Tibial nerve (tissue), 4 donors: ENCODE data around the gene SHC1. TPM values are rescaled to one million over a fixed set of nuclear protein-coding genes. Genes with fewer than 3 reads are reported as not detected.
A peak's percentile ranks its signal among the peaks of the same experiment; 100 is the strongest.

Experiments used
- DNase-seq, 2 donors: peaks; one replicate each; pipeline ENCODE4 v3.0.0-alpha.2; 2019; ENCODE audit warnings: low spot score in 2 of 2
- H3K27ac ChIP-seq, 4 donors: fragments of 200-600 bp; sonication (generic) in 3 of 4; one replicate each; pipeline ENCODE4 v1.5.1; 2017 to 2019; ENCODE audit warnings: mild to moderate bottlenecking in 1 of 4
- H3K27me3 ChIP-seq, 2 donors: fragments of 200-600 bp; sonication (generic) in 1 of 2; one replicate each; pipeline versions ENCODE4 v1.5.1 to v1.6.0; 2017 to 2019
- H3K36me3 ChIP-seq, 3 donors: fragments of 200-600 bp; sonication (generic); one replicate each; pipeline ENCODE4 v1.5.1; 2018 to 2019
- H3K4me1 ChIP-seq, 4 donors: fragments of 200-600 bp; sonication (generic) in 3 of 4; one replicate each; pipeline ENCODE4 v1.5.1; 2017 to 2019
- H3K4me3 ChIP-seq, 4 donors: fragments of 200-600 bp; sonication (generic) in 3 of 4; one replicate each; pipeline ENCODE4 v1.5.1; 2017 to 2019; ENCODE audit warnings: mild to moderate bottlenecking in 1 of 4, moderate library complexity in 1 of 4
- H3K9me3 ChIP-seq, 4 donors: fragments of 200-600 bp; sonication (generic) in 3 of 4; one replicate each; pipeline ENCODE4 v1.5.1; 2017 to 2019
- EP300 ChIP-seq, 2 donors: sonication (generic); formaldehyde crosslinking; IDR thresholded peaks; one replicate each; pipeline ENCODE4 v1.6.1; 2017; ENCODE audit warnings: antibody characterized with exemption in 2 of 2, mild to moderate bottlenecking in 1 of 2
- POLR2A ChIP-seq, 2 donors: fragments of 450-650 bp; IDR thresholded peaks; one replicate each; pipeline ENCODE4 v1.6.1; 2017; ENCODE audit warnings: antibody characterized with exemption in 2 of 2, mild to moderate bottlenecking in 2 of 2, moderate library complexity in 2 of 2
- WGBS, 2 donors: methylation state at CpG; one replicate each; pipeline ENCODE4 v1.1.5; 2018; 5-methylcytosine and 5-hydroxymethylcytosine counted together
- total RNA-seq, 4 donors: library from RNA; depleted of rRNA; stranded (reverse); fragments of >200 nt; gene quantifications; one replicate each; pipeline ENCODE4 v1.1.0, GENCODE V29; 2016
- TF ChIP-seq, protein P1 (sequence below), 5 experiments: fragments of 200-600 bp in 3 of 5; fragments of 450-650 bp in 2 of 5; sonication (generic) in 3 of 5; IDR thresholded peaks; one replicate each; pipeline ENCODE4 v1.5.1; 2016 to 2019; ENCODE audit warnings: antibody characterized with exemption in 5 of 5, mild to moderate bottlenecking in 3 of 5, moderate library complexity in 2 of 5

SHC1 gene
- total RNA-seq, 4 donors from 2014 or later: 82.9 to 168 (median 101) TPM

DNA sequence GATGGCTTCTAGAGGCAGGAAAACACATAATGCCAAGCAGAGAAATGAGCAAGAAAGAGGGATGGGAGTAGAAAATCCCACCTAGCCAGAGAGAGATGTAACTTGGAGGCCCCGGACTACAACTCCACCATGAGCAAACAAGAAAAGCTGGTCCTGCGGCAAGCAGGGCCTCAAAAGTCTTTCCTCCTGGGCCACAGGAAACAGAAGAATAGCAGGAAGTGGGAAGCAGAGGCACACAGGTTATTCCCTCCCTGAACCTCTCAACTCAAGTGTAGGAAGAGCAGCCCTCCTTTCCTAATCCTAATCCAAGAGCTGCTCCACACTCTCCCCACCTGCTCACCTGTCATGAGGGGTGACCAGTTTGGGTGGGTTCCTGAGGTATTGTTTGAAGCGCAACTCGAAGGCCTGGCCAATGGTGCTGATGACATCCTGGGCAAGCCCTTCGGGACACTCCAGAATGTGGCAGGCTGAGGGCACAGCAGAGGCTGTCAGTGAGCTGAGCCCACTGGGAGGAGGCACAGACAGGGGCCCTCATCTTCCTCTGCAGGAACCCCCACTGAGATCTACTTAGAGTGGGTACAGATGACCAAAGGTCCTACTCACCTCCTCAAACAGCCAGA is 3.1 kb downstream of the SHC1 start:
- peaks cover 0 to 66% (median 21%) of the 10 kb centered on the region in 3 donors for H3K36me3 ChIP-seq
- H3K9me3 ChIP-seq: no peaks in the 10 kb centered on the region
- no peak for TF ChIP-seq POLR2A (IDR thresholded peaks at IDR 0.05)
- no peak for TF ChIP-seq EP300 (IDR thresholded peaks at IDR 0.05)
- TF ChIP-seq, protein P1, sequence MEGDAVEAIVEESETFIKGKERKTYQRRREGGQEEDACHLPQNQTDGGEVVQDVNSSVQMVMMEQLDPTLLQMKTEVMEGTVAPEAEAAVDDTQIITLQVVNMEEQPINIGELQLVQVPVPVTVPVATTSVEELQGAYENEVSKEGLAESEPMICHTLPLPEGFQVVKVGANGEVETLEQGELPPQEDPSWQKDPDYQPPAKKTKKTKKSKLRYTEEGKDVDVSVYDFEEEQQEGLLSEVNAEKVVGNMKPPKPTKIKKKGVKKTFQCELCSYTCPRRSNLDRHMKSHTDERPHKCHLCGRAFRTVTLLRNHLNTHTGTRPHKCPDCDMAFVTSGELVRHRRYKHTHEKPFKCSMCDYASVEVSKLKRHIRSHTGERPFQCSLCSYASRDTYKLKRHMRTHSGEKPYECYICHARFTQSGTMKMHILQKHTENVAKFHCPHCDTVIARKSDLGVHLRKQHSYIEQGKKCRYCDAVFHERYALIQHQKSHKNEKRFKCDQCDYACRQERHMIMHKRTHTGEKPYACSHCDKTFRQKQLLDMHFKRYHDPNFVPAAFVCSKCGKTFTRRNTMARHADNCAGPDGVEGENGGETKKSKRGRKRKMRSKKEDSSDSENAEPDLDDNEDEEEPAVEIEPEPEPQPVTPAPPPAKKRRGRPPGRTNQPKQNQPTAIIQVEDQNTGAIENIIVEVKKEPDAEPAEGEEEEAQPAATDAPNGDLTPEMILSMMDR (IDR thresholded peaks at IDR 0.05): no peak
- H3K27me3 ChIP-seq: no peaks in the 10 kb centered on the region
- 81 to 85% methylated on average over 5 of the region's 5 CpGs for WGBS, 2 donors
- peaks cover 0 to 75% (median 42%) of the 10 kb centered on the region in 4 donors for H3K4me1 ChIP-seq
- H3K27ac ChIP-seq: peak overlapping the region in 2 of 4 donors; percentile 24 to 100
- DNase-seq: no peak
- H3K4me3 ChIP-seq: no peak overlapping the region

- H3K9me3 ChIP-seq: no peaks in the 10 kb centered on the region
- H3K27me3 ChIP-seq: no peaks in the 10 kb centered on the region
- H3K36me3 ChIP-seq: peaks cover 0 to 66% (median 21%) of the 10 kb centered on the region in 3 donors
- TF ChIP-seq EP300 (IDR thresholded peaks at IDR 0.05): no peak
- TF ChIP-seq, protein P1 (IDR thresholded peaks at IDR 0.05): no peak
- TF ChIP-seq POLR2A (IDR thresholded peaks at IDR 0.05): no peak
- 81% methylated on average over 7 of the region's 7 CpGs for WGBS, 2 donors
- no peak overlapping the region for H3K4me3 ChIP-seq
- peaks cover 0 to 66% (median 32%) of the 10 kb centered on the region in 4 donors for H3K4me1 ChIP-seq
- H3K27ac ChIP-seq: peak overlapping the region in 1 of 4 donors; percentile 10
- no peak for DNase-seq
These were observed 4.4 kb downstream of the SHC1 start for GRCh38 chr1:154966111-154966510.

DNA sequence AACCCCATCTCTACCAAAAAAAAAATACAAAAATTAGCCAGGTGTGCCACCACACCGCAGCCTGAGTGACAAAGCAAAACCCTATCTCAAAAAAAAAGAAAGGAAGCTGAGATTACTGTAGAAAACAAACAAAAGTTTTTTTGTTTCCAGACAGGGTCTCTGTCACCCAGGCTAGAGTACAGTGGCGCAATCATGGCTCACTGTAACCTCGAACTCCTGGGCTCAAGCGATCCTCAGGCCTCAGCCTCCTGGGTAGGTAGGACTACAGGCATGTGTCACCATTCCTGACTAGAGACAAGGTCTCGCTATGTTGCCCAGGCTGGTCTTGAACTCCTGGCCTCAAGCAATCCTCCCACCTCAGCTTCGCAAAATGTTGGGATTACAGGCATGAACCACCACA is 6.2 kb downstream of the SHC1 start:
- Histone ChIP-seq H3K27me3 (no peaks in the 10 kb centered on the region), H3K4me1 (peaks cover 0 to 63% (median 23%) of the 10 kb centered on the region in 4 donors), H3K27ac (no peak overlapping the region), H3K36me3 (peaks cover 0 to 73% (median 21%) of the 10 kb centered on the region in 3 donors), H3K4me3 (no peak overlapping the region), H3K9me3 (no peaks in the 10 kb centered on the region)
- no peak for DNase-seq
- WGBS, 2 donors: 81% methylated on average over 6 of the region's 6 CpGs
- TF ChIP-seq POLR2A (IDR thresholded peaks at IDR 0.05) (no peak), EP300 (IDR thresholded peaks at IDR 0.05) (no peak)
- TF ChIP-seq, protein P1 (IDR thresholded peaks at IDR 0.05): no peak

DNA sequence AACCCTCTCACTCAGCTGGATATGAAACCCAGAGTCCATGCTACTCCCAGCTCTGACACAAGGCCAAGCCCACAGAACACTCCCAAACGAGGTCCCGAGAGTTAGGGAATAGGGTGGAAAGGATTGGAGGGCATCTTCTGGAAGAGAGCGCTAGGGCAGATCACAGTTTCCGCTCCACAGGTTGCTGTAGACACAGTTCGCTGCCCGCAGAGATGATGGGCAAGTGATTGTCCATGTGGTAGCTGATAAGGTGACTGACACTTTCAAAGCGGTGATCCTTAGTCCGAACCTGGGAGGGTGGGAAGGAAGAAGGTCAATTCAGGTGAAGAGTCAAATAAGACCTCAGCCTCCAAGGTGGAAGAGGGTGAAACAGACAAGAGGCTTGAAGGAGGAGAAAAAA is 6.9 kb downstream of the SHC1 start:
- H3K36me3 ChIP-seq: peaks cover 0 to 73% (median 21%) of the 10 kb centered on the region in 3 donors
- H3K27ac ChIP-seq: no peak overlapping the region
- 77 to 80% methylated on average over 8 of the region's 8 CpGs for WGBS, 2 donors

More for the DNA sequence above, 6.9 kb downstream of the SHC1 start:
- TF ChIP-seq EP300 (IDR thresholded peaks at IDR 0.05) (no peak), POLR2A (IDR thresholded peaks at IDR 0.05) (no peak)
- TF ChIP-seq, protein P1 (IDR thresholded peaks at IDR 0.05): no peak
- no peak overlapping the region for H3K4me3 ChIP-seq
- no peak for DNase-seq
- no peaks in the 10 kb centered on the region for H3K9me3 ChIP-seq
- peaks cover 0 to 57% (median 19%) of the 10 kb centered on the region in 4 donors for H3K4me1 ChIP-seq
- H3K27me3 ChIP-seq: no peaks in the 10 kb centered on the region
